ENCODE results near the gene USP35. TPM values are rescaled to one million over a fixed set of nuclear protein-coding genes. Genes with fewer than 3 reads are reported as not detected.

The USP35 gene
- 10 to 100 TPM in 1 of 6 experiments, 1 to 10 TPM in 5; 5.3 to 10.1 (median 7.9) TPM for total RNA-seq
- long read RNA-seq, result 0 reads

- H3K36me3 ChIP-seq, result no peaks in the 10 kb centered on the region
- ATAC-seq, result peak; percentile 85 to 96 (median 90)
- no peaks in the 10 kb centered on the region for H3K27me3 ChIP-seq
- TF ChIP-seq CTCF (IDR thresholded peaks at IDR 0.05) (no peak), POLR2A (IDR thresholded peaks at IDR 0.05) (peak; percentile 85)
- H3K4me3 ChIP-seq, result peak within 1 kb of the TSS; percentile 78 to 92 (median 85)
- intact Hi-C loops (cut with DNase I), result no loop called here
- H3K4me1 ChIP-seq, result peaks cover 0 to 50% (median 11%) of the 10 kb centered on the region in 4 donors
- H3K27ac ChIP-seq, result peak within 1 kb of the TSS; percentile 86 to 96 (median 94)
- peak; percentile 98 to 99 (median 98) for DNase-seq
- WGBS (ENCODE audit: insufficient coverage, low coverage, low lambda C conversion rate, missing lambda C conversion rate), result 0% methylated on average over 6 of the region's 74 CpGs
- no peaks in the 10 kb centered on the region for H3K9me3 ChIP-seq
These were observed at the start of gene USP35, which contains the start of gene KCTD21 for GRCh38 chr11:78188286-78189173. USP35 (plus strand) TSS chr11:78188919; CDS start chr11:78196246, 7,327 bp downstream. KCTD21 (minus strand) TSS chr11:78188626; CDS start chr11:78174554, 14,072 bp downstream.

GRCh38 chr11:78139422-78140391, 49.0 kb upstream of the USP35 start, which contains the start of gene ALG8:
ALG8 (minus strand) TSS chr11:78139626; CDS start chr11:78139588, 38 bp downstream.
- Histone ChIP-seq H3K36me3 (peaks cover 0 to 3% (median 0%) of the 10 kb centered on the region in 4 donors), H3K4me3 (peak within 1 kb of the TSS; percentile 81 to 93 (median 92)), H3K9me3 (no peaks in the 10 kb centered on the region), H3K4me1 (peaks cover 0 to 4% (median 2%) of the 10 kb centered on the region in 4 donors), H3K27ac (peak within 1 kb of the TSS; percentile 13 to 80 (median 70)), H3K27me3 (no peaks in the 10 kb centered on the region)
- TF ChIP-seq POLR2A (IDR thresholded peaks at IDR 0.05), result peak; percentile 80
- no peak for TF ChIP-seq CTCF (IDR thresholded peaks at IDR 0.05)
- ATAC-seq (peak; percentile 98 to 99 (median 99)), DNase-seq (peak; percentile 96 to 97 (median 96))
- intact Hi-C loops (cut with DNase I), result no loop called here
- 2% methylated on average over 37 of the region's 52 CpGs for WGBS (ENCODE audit: insufficient coverage, low coverage, low lambda C conversion rate, missing lambda C conversion rate)

GRCh38 chr11:78140392-78141077, 48.2 kb upstream of the USP35 start:
- H3K9me3 ChIP-seq, result no peaks in the 10 kb centered on the region
- H3K27ac ChIP-seq, result no peak overlapping the region
- peaks cover 0 to 3% (median 0%) of the 10 kb centered on the region in 4 donors for H3K36me3 ChIP-seq
- TF ChIP-seq CTCF (IDR thresholded peaks at IDR 0.05) (no peak), POLR2A (IDR thresholded peaks at IDR 0.05) (no peak)
- no peak for DNase-seq
- H3K27me3 ChIP-seq, result no peaks in the 10 kb centered on the region
- peaks cover 0 to 4% (median 2%) of the 10 kb centered on the region in 4 donors for H3K4me1 ChIP-seq
- peak overlapping the region; percentile 81 to 93 (median 92) for H3K4me3 ChIP-seq
- 58% methylated on average over 17 of the region's 17 CpGs for WGBS (ENCODE audit: insufficient coverage, low coverage, low lambda C conversion rate, missing lambda C conversion rate)
- intact Hi-C loops (cut with DNase I), result no loop called here
- ATAC-seq, result no peak
